Fibroblast of skin of left quadriceps (primary cell): ENCODE data around the gene TMEM38B.
A peak's percentile ranks its signal among the peaks of the same experiment; 100 is the strongest.

Experiments used
- DNase-seq, 2 experiments: peaks; one replicate each; pipeline ENCODE4 v3.0.0-alpha.2; 2013; ENCODE audit warnings: low read depth in 2 of 2

The TMEM38B gene

DNA sequence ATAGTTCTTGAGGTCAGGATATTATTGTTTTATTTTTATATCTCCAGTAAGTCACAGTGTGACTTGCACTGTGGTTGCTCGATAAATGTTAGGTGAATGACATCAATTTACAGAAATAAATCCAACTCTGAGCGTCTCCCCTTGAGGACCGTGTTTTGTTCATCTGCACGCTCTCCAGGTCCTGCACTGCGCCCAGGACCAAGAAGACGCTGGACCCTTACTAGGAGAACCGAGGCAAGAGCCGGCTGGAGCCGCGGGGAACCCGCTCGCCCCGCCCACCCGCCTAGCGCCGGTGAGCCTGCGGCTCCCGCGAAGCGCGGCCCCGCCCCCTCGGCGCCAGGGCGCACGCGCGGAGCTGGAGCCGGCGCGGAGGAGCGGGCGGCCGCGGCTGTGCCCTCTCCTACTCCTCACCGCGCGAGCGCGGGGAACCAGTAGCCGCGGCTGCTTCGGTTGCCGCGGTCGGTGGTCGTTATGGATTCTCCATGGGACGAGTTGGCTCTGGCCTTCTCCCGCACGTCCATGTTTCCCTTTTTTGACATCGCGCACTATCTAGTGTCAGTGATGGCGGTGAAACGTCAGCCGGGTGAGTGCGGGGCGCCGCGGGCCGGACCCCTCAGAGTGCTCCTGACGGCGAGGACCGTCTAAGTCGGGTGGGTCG is at the start of gene TMEM38B:
Gene TMEM38B (plus strand): TSS at position 352 of the 658 bp plus-strand sequence. CDS start 120 bp downstream, at position 472.
- peak; percentile 44 to 51 for DNase-seq

DNA sequence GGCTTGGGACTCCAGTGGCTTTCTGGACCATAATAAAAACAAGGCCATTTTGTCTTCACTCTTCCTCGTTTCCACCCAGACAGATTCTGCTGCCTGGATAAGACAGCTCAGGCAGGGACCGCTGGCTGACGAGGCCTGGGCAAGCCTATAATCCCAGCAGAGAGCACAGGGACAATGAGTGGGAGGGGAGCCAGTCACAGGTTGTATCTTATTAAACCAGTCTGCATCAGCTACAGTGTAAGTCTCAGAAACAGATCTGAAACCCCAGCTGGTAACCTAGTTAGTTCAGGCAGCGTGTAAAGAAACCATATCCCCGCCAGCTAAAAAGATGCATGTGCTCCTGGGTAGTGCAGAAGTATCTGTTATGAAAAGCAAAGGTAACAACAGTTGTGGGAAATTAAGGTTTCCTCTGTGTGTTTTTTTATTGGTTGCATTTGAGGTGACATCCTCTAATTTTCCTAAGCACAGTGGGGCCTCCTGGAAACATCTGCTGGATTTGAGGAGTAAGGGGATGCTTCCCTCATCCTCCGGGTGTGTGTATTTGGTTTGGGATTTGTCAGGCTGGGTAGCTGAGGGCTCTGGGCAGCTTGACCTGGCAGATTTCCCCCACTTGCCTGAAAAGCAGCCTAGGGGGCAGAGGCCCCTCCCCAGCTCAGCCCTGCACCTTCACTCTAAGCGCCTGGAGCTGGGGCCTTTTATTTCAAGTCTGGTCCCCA is 47.3 kb upstream of the TMEM38B start:
- DNase-seq, result no peak

DNA sequence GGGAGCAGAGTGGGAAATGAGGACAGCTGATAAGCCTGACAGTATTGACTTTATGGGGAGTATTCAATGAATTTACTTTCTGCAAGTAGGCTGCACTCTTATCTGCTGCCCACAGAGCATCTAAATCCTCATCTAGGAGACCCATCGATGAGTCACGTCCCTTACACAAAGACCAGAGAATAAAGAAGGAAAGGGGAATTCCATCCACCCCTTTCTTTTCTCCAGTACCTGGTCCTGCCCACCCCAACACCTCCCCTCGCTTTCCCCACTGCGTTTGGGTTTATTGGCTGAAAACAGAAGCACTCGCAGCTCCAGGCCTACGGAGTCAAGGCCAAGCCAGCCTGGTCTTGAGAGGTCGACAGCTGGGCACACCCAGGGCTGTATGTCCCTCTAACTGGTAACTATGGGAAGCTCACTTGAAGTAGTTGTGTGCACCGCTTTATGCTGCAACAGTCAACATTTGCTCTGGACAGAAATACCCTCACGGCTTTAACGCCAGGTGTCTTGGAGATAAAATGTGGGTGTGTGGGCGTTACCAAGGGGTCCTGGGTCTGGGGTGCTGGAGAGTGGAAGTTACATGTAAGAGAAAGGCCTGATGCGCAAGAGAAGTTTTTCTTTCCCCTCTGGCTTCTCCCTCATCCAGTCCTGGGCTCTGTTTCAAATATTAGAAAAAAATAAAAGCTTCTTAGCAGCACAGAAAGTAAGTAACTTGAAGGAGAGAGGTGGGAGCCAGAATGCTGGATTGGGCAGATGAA is 46.6 kb upstream of the TMEM38B start:
- no peak for DNase-seq

GRCh38 chr9:105651806-105652205 is 42.5 kb upstream of the TMEM38B start:
- DNase-seq, result no peak

GRCh38 chr9:105656131-105656921 is 38.0 kb upstream of the TMEM38B start:
- DNase-seq, result no peak

DNA sequence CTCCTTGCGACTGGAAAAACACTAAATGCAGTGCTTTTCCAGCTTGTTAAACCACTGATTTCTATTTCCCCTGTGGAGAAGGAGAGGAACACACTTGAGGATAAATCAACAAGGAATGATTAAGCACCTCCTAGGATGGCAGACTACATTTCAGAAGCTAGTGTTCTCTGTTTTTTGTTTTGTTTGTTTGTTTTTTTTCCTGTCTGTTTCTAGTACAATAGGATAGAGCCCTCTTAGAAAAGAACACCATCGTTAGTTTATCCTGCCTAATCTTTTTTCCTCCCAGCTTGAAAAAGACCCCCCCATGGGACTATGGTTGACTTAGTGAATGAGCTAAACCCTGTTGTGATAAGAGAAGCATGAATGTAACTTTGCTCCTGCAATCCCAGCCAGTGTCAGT is 36.0 kb upstream of the TMEM38B start:
- no peak for DNase-seq

DNA sequence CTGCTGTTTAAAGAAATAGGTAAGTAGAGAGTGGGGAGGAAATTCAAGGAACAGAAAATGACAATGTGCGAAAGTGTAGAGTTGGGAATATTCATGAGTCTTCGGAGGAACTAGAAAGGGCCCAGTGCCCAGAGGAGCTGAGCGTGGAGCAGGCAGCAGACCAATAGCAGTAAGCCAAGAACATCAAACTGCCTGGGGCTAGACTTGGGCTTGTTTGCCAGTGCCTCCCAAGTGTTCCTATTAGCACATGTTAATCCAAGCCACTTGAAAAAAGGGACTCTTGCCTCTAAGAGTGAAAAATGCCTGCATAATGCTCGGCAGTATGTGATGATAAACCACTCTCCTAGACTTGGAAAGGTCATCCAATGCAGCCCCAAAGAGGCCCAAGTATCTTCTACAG is 33.3 kb upstream of the TMEM38B start:
- no peak for DNase-seq

DNA sequence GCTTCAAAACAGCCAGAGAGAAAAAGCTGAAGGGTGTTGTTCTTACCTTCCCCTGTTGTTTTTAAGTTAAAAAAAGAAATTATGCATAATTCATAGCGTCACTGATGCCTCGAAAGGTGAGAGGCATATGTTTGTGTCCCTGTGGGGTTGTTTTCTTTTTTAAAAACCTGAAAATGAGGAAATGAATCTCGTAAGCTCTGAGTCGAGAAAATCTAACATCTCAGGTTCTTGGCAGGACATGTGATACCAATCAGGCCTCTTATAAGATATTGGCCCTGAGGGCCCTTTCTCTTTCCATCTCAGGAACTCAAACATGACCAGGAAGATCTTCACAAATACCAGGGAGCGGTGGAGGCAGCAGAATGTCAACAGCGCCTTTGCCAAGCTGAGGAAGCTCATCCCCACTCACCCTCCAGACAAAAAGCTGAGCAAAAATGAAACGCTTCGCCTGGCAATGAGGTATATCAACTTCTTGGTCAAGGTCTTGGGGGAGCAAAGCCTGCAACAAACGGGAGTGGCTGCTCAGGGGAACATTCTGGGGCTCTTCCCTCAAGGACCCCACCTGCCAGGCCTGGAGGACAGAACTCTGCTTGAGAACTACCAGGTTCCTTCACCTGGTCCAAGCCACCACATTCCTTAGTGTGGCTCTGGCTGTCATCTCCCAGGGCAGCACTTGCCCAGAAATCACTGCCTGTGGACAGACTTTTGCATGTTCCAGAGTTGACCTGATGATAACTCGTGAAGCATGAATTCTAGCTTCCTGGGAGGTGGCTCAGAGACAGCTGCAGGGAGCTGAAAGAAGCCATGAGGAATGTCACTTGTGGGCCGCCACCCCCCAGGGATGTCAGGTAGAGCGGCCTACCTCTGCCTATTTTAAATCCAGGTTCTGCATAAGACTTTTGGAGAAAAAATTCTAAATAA is 31.9 kb upstream of the TMEM38B start, which contains the start of gene TAL2:
Gene TAL2 (plus strand): TSS at position 274 of the 921 bp plus-strand sequence. CDS start 40 bp downstream, at position 314.
- DNase-seq, result no peak

DNA sequence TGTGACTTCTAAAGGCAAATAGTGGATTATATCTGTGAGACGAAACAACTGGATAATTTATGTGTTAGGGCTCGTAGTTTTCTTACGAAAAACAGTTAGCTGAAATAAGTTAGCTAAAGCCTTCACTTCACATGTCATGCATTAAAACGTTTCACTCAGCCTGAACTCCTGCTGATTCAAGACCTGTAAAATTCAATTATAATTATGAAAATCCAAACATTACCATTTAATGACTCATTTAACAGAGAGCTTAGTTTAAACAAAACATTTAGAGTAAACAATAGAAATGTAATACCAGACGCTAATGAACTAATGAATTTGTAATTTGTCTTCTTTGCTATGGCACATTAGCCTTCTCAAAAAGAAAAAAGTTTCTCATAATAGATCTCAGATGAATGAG is 30.4 kb upstream of the TMEM38B start:
- no peak for DNase-seq

GRCh38 chr9:105667867-105668266 is 26.5 kb upstream of the TMEM38B start:
- DNase-seq, result no peak

DNA sequence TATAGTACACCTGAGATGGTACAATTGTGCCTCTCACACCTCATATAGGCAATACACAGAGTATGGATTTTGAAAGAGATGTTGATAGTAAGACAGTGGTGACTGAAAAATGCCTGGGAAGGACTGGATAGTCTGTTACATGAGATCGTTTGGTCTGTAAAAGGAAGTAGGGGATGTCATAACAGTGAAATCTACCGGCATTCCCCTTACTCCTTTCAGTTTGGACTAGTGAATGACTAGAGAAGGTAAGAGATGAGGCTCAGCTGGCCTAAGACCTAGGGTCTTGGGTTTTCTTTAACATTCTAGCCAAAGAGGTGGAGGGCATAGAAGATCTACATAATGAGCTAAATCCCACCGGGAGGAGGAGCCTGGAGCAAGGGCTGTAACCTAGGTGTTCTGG is 24.0 kb upstream of the TMEM38B start:
- DNase-seq, result no peak

DNA sequence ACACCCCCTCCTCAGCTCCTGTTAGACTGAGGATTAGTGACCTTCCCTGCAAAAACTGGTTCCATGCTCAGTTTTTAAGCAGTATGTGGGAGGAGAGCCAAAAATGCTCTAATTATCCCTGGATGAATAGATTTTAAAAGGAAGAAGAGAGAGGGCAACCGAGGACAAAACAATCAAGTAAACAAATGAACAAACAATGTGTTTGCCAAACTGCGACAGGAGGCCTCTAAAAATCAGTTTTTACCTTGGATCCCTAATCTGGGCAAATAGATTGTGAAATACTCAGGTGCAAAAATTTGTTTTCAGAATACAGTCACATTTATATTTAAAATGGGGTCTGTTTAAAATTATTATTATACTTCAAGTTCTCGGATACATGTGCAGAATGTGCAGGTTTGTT is 23.6 kb upstream of the TMEM38B start:
- no peak for DNase-seq

- DNase-seq, result no peak
These were observed 21.6 kb upstream of the TMEM38B start for GRCh38 chr9:105672711-105673234.

DNA sequence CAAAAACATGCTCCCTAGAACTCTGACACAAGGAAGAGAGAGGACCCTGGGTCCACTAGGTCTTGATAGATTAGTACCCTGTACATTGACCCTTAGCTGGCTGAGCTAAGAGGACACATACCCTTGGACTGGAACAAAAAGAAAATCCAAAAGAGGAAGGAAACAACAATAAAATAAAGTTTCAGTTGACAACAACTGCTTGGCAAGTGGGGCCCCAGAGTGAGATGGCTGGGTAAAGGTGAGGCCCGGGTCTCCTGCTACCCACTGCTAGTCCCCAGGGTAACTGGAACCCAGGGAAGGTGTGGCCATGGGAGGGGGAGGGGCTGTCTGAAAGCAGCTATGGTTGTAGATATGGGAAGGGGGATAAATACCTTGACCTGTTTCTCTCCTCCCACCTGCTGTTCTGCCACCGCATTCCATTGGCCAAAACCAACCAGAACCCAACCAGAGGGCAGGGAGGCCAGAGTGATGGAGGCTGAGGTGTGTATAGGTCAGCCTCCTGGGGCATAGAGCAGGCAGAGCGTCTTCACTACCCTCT is 20.4 kb upstream of the TMEM38B start:
- DNase-seq, result no peak

DNA sequence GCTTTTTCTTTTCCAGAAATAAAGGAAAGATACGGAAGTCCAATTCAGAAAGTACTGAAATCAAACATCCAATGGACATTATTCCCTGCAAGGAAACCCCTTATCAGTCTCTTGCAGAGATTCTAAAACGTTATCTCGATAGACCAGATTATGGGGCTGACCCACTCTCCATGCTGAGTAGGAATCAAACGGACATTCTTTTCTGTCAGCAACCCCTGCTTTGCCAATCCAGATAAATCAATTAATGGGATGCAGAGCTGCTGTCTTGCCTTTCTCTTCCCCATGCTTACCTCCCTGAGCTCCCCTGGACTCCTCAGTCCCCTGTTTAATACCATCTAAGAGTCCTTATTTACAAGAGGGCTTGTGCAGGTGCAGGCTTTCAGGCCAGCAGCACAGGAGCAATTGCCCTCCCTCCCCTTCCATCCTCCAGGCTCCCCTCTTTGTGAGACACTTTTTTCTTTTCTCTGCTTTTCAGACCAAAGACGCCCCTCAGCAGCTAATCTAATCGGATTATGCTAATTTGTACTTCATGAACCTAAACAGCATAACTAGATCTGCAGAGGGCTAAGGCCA is 17.9 kb upstream of the TMEM38B start:
- DNase-seq, result no peak

DNA sequence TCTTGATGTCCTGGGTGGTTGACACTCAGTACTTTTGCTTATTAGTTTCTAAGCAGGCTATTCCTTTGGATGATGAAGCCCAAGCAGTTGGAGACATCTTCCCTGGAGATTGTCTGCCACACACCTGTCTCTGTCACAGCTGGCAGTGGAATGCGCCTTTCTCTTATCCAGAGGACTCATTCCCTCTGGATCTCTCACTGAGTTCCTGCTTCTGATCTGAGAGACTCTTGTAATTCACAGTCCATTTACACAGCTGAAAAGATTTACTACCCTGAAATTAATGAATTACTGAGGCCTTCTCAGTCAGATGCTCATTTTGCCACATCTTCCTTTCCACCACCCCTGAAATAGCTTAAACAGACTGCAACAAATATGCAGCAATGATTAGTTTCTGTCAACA is 16.2 kb upstream of the TMEM38B start:
- DNase-seq, result no peak

- DNase-seq, result no peak
These were observed 15.6 kb upstream of the TMEM38B start for GRCh38 chr9:105678781-105679180.

DNA sequence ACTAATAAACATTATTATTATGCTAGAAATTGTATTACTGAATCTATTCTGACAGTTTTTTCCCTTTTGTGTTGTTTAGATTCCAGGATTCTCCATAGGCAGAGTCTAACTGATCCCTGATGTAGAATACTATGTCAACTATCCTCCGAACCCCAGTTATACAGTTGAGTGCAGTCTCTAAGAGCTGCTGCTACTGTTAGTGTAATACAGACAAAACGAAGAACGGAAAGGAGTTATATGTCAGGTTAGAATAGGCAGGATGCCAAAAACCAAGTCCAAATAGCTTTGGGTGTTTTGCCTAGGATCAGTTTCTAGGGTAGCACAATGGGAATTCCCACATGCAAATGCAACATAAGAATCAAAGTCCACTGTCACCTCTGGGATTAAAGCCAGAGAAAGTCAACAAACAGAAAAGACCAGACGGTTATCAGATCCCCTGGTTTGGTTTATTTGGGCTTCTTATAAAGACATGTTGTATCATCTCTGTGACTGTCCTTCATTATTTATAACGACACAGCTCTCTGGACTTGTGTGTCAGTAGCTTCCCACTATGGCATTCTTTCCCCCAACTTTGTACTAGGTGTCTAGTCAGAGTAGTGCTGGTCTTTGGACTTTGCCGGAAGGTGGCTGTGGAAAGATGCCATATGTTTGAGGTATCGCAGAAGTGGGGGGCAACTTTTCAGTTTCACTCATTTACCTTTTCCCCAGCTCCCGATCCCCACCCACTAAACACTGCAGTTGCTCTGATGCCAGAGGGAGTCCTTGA is 14.9 kb upstream of the TMEM38B start:
- no peak for DNase-seq

DNA sequence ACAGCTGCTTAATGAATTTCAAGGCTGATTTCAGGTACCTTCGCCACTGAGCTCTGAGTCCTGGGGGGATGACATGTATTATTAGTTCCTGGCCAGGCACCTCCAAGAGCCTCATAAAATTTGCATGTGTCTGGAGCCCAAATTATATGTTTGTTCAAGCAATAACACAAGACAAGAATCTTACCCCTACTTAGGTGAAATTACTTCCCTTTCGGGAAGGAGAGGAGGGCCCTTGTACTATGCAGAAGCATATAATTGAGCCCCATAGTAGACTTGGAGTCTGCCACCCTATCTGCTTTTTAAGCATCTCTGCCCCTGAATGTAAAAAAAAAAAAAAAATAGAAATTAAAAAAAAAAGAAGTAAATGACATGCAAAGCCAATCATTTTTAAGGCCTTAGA is 13.0 kb upstream of the TMEM38B start:
- no peak for DNase-seq
